Endodermal cell (in vitro differentiated cells): Measurements from ENCODE around the gene ANKFN1. TPM values are rescaled to one million over a fixed set of nuclear protein-coding genes. Genes with fewer than 3 reads are reported as not detected.

Experiments used
- DNase-seq: peaks from one replicate; pipeline ENCODE4 v3.0.0-alpha.2; 2017
- H3K27ac ChIP-seq: 2 replicates; pipeline ENCODE4 v1.5.1; 2013; ENCODE audit warnings: mild to moderate bottlenecking, low read depth, low read length, moderate library complexity
- H3K27me3 ChIP-seq: 2 replicates; pipeline ENCODE4 v1.6.1; 2013; ENCODE audit warnings: mild to moderate bottlenecking, low read length, moderate library complexity; ENCODE audit not compliant: insufficient read depth, control insufficient read depth, poor library complexity, severe bottlenecking
- H3K36me3 ChIP-seq: 2 replicates; pipeline ENCODE4 v1.7.0; 2013; ENCODE audit warnings: mild to moderate bottlenecking, low read length, moderate library complexity; ENCODE audit not compliant: control insufficient read depth, insufficient read depth
- H3K4me1 ChIP-seq: one replicate; pipeline ENCODE4 v1.7.0; 2013; ENCODE audit warnings: low read length; ENCODE audit not compliant: control insufficient read depth, insufficient read depth
- H3K4me3 ChIP-seq: 2 replicates; pipeline ENCODE4 v1.5.1; 2013; ENCODE audit warnings: mild to moderate bottlenecking, low read length, moderate library complexity
- H3K9ac ChIP-seq: 2 replicates; pipeline ENCODE4 v1.6.1; 2013; ENCODE audit warnings: mild to moderate bottlenecking, low read length, moderate library complexity; ENCODE audit not compliant: poor library complexity, severe bottlenecking; ENCODE audit errors: extremely low read depth
- H3K9me3 ChIP-seq: 2 replicates; pipeline ENCODE4 v1.6.1; 2013; ENCODE audit warnings: mild to moderate bottlenecking, low read length, moderate library complexity; ENCODE audit not compliant: control insufficient read depth
- H3K27ac Mint-ChIP-seq: 2 replicates; pipeline ENCODE4 v1.8.0; 2020; ENCODE audit warnings: mixed read lengths
- H3K27me3 Mint-ChIP-seq: 2 replicates; pipeline ENCODE4 v1.8.0; 2021; ENCODE audit warnings: mild to moderate bottlenecking, mixed read lengths; ENCODE audit not compliant: insufficient read depth
- H3K36me3 Mint-ChIP-seq: 2 replicates; pipeline ENCODE4 v1.8.0; 2020; ENCODE audit warnings: low read depth, mixed read lengths
- H3K4me1 Mint-ChIP-seq: 2 replicates; pipeline ENCODE4 v1.8.0; 2020; ENCODE audit warnings: mixed read lengths
- H3K4me3 Mint-ChIP-seq: 2 replicates; pipeline ENCODE4 v1.8.0; 2020; ENCODE audit warnings: mild to moderate bottlenecking, moderate library complexity, mixed read lengths
- H3K9me3 Mint-ChIP-seq: 2 replicates; pipeline ENCODE4 v1.8.0; 2020; ENCODE audit warnings: mild to moderate bottlenecking, mixed read lengths
- CTCF ChIP-seq: fragments of 200-600 bp; sonication (generic); conservative IDR thresholded peaks from 2 replicates; pipeline ENCODE4 v1.5.0; 2021; ENCODE audit warnings: antibody characterized with exemption, mild to moderate bottlenecking
- WGBS, 2 experiments: methylation state at CpG; one replicate each; pipeline versions ENCODE4 v1.1.5 to v1.1.7; 2013; ENCODE audit warnings: missing lambda C conversion rate in 2 of 2, mixed read lengths in 1 of 2; ENCODE audit not compliant: insufficient coverage in 1 of 2, insufficient read length in 1 of 2; 5-methylcytosine and 5-hydroxymethylcytosine counted together
- total RNA-seq, 2 donors: library from RNA; stranded (reverse); fragmentation: NEBNext Ultra II Directional in 1 of 2; extraction: Animal tissue kit (Norgen Biotek cat#: 25700) in 1 of 2; gene quantifications; 2 replicates in 1 of 2; 3 replicates in 1 of 2; pipeline ENCODE4 v1.2.1, GENCODE V29; 2021

The ANKFN1 gene
- total RNA-seq, 2 donors from 2014 or later, result not detected

DNA sequence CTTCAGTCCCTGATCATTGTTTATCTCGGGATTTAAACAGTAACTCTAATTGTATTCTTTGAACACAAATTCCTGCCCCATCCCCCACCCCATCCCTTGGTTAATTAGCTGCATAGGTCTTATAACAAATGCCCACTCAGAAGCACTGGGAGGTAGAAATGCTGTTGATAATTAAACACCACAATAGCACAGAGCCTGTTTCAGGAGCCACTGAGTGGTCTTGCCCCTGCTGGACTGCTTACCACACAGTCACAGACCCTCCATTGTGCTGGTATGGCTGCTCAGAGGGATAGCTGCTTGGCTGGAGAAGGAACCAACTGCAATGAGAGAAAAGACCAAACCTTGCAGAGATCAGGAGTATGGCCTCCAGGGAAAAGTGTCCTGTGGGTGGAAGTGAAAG, 214.1 kb downstream of the ANKFN1 start:
- no peaks in the 10 kb centered on the region for H3K36me3 ChIP-seq
- H3K4me1 Mint-ChIP-seq, result peaks cover 14% of the 10 kb centered on the region
- peak overlapping the region; percentile 62 for H3K4me3 ChIP-seq
- H3K27ac Mint-ChIP-seq, result peak overlapping the region; percentile 79
- H3K27me3 Mint-ChIP-seq, result no peaks in the 10 kb centered on the region
- TF ChIP-seq CTCF, result peak; percentile 18
- no peaks in the 10 kb centered on the region for H3K27me3 ChIP-seq
- DNase-seq, result peak; percentile 67
- peak overlapping the region; percentile 23 for H3K4me3 Mint-ChIP-seq
- H3K9ac ChIP-seq, result no peak overlapping the region
- no peak overlapping the region for H3K27ac ChIP-seq
- H3K4me1 ChIP-seq, result peaks cover 12% of the 10 kb centered on the region
- H3K9me3 ChIP-seq, result no peaks in the 10 kb centered on the region
- WGBS, 2 experiments, result 50% methylated on average over 1 of the region's 1 CpG; no CpG with 5 or more reads in 1 of the 2 experiments
- H3K9me3 Mint-ChIP-seq, result no peaks in the 10 kb centered on the region
- H3K36me3 Mint-ChIP-seq, result no peaks in the 10 kb centered on the region

GRCh38 chr17:56373981-56374833, 220.9 kb downstream of the ANKFN1 start:
- Histone ChIP-seq H3K4me1 (peaks cover 4% of the 10 kb centered on the region), H3K27ac (no peak overlapping the region), H3K9me3 (peaks cover 1% of the 10 kb centered on the region), H3K9ac (no peak overlapping the region), H3K27me3 (no peaks in the 10 kb centered on the region), H3K4me3 (no peak overlapping the region), H3K36me3 (no peaks in the 10 kb centered on the region)
- DNase-seq, result peak; percentile 61
- Mint-ChIP-seq H3K36me3 (no peaks in the 10 kb centered on the region), H3K9me3 (peaks cover 4% of the 10 kb centered on the region), H3K4me3 (no peak overlapping the region), H3K4me1 (peaks cover 34% of the 10 kb centered on the region), H3K27me3 (peaks cover 3% of the 10 kb centered on the region), H3K27ac (no peak overlapping the region)
- 78 to 79% methylated on average over 6 to 9 of the region's 9 CpGs for WGBS, 2 experiments
- peak; percentile 24 for TF ChIP-seq CTCF

- Mint-ChIP-seq H3K9me3 (peaks cover 22% of the 10 kb centered on the region), H3K4me1 (no peaks in the 10 kb centered on the region), H3K27me3 (no peaks in the 10 kb centered on the region), H3K4me3 (no peak overlapping the region), H3K36me3 (no peaks in the 10 kb centered on the region), H3K27ac (no peak overlapping the region)
- Histone ChIP-seq H3K27ac (no peak overlapping the region), H3K27me3 (no peaks in the 10 kb centered on the region), H3K9me3 (peaks cover 11% of the 10 kb centered on the region), H3K36me3 (no peaks in the 10 kb centered on the region), H3K4me3 (no peak overlapping the region), H3K9ac (no peak overlapping the region), H3K4me1 (no peaks in the 10 kb centered on the region)
- TF ChIP-seq CTCF, result no peak
- DNase-seq, result no peak
- WGBS, 2 experiments, result 100% methylated on average over 1 of the region's 1 CpG
Measured at GRCh38 chr17:56389356-56389755, 236.1 kb downstream of the ANKFN1 start.
